ENCODE measurements around the gene OMA1.

DNA sequence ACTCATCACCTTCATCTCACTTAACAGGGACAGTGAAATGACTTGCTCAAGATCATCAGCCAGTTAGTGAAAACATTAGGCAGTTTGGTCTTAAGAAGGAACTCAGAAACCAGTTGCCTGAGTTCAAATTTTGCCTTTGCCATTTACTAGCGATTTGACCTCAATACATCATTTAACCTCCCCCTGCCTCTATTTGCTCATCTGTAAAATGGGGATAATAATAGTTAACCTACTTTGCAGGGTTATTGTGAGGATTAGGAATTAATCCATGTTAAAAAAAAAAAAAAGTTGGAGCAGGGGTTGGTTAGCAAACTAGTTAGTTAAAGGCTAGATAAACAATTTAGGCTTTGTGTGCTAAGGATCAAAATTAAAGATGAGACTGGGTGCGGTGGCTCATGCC is 41.1 kb upstream of the OMA1 start:
- TF ChIP-seq, protein P1, sequence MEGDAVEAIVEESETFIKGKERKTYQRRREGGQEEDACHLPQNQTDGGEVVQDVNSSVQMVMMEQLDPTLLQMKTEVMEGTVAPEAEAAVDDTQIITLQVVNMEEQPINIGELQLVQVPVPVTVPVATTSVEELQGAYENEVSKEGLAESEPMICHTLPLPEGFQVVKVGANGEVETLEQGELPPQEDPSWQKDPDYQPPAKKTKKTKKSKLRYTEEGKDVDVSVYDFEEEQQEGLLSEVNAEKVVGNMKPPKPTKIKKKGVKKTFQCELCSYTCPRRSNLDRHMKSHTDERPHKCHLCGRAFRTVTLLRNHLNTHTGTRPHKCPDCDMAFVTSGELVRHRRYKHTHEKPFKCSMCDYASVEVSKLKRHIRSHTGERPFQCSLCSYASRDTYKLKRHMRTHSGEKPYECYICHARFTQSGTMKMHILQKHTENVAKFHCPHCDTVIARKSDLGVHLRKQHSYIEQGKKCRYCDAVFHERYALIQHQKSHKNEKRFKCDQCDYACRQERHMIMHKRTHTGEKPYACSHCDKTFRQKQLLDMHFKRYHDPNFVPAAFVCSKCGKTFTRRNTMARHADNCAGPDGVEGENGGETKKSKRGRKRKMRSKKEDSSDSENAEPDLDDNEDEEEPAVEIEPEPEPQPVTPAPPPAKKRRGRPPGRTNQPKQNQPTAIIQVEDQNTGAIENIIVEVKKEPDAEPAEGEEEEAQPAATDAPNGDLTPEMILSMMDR (IDR thresholded peaks at IDR 0.05 in 2 of 3, conservative IDR thresholded peaks at IDR 0.05 in 1 of 3; ENCODE audit: control insufficient read depth in 2 of 3, extremely low read depth in 1 of 3, insufficient read depth in 1 of 3, low read depth in 3 of 3, low read length in 3 of 3), result no peak
- TF ChIP-seq RAD21 (IDR thresholded peaks at IDR 0.05; ENCODE audit: insufficient read depth, low read depth, low read length), result no peak
- TF ChIP-seq SREBF1 (IDR thresholded peaks at IDR 0.05; ENCODE audit: low read length), result no peak

Measured in GM12878 (cell line).